ENCODE results near the gene TLK1.

TLK1 gene

DNA sequence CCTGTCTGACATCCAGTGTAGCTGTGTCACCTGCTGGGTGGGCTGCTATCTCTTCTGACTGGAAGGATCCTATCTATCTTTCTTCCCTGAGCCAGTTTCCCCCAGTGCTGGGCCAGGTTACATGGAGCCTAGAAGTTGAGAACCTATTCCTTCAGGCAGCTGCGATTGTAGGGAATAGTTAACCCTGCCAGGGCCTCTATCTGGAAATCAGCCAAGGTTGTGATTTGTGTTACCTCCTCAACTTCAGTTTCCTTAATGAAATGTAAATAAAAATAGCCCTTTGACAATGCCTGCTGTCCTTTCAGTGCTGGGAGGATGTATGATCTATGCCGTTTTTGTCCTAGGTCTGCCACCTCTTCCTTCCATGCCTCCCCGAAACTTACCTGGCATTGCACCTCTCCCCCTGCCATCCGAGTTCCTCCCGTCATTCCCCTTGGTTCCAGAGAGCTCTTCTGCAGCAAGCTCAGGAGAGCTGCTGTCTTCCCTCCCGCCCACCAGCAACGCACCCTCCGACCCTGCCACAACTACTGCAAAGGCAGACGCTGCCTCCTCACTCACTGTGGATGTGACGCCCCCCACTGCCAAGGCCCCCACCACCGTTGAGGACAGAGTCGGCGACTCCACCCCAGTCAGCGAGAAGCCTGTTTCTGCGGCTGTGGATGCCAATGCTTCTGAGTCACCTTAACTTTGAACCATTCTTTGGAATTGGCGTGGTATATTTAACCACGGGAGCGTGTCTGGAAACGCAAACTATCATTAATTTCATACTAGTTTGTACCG, 195.1 kb downstream of the TLK1 start:
- no peak for DNase-seq (ENCODE audit: low read depth)

DNA sequence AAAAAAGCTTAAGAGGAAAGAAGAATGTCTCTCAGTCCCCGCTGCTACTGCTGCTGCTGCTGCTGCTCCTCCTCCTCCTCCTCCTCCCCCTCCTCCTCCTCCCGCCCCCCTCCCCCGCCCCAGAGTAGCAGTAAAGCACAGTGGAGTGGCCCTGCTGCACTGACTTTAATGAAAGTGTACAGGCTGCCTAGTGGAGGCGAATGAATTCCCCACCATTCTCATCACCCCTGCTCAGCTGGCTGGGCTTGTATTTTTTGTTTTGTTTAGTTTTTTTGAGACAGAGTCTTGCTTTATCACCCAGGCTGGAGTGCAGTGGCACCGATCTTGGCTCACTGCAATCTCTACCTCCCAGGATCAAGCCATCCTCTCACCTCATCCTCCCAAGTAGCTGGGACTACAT, 197.3 kb downstream of the TLK1 start:
- no peak for DNase-seq (ENCODE audit: low read depth)

DNA sequence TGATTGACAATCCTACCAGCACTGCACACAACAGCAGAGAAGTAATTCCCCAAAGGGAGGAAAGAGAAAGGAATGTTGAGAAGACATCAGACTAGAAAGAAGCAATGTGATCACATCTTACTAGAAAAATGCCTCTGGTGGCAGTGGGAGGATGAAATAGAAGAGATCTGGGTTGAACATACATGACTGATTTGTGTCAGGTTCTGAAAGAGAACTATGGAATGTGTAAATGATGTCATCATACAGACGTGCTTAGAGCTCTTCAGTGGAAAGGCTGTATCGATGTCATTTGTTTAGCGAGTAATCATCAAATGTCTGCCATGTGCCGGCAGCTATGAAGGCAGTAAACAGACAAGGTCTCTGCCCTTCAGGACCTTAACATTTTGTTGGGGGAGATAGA, 206.8 kb downstream of the TLK1 start:
- no peak for DNase-seq (ENCODE audit: low read depth)

DNA sequence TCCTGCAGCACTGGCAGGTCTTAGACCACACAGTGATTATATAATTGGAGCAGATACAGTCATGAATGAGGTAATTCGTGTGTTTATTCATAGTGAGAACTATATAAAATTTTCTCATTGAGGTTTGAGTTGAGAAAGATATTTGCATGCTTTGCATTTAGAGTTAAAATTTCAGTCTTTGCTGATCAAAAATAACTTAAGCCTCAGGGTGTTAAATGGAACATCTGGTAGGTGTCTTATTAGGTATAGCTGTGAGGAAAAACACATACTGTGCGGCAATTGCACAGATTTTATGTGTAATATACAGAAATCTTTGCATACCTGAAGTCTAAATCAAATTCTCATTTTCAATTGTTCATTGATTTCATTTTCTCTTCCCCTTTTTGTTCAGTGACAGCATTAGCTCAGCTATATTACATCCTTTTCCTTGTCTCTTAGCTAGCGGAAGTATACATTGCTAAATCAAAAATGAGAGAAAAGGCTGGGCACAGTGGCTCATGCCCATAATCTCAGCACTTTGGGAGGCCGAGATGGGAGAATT, 210.4 kb downstream of the TLK1 start:
- DNase-seq (ENCODE audit: low read depth) = no peak

DNA sequence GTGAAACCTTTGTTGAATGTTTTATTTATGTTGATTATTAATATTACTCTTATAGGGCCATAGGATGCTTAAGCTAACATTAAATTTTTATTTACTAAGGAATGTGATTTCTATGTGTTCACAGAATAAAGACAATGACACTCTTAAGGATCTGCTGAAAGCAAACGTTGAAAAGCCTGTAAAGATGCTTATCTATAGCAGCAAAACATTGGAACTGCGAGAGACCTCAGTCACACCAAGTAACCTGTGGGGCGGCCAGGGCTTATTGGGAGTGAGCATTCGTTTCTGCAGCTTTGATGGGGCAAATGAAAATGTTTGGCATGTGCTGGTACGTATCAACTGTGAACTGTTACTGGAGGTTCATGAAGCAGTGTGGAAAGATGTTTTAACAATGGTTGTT, 211.3 kb downstream of the TLK1 start:
- no peak for DNase-seq (ENCODE audit: low read depth)

DNA sequence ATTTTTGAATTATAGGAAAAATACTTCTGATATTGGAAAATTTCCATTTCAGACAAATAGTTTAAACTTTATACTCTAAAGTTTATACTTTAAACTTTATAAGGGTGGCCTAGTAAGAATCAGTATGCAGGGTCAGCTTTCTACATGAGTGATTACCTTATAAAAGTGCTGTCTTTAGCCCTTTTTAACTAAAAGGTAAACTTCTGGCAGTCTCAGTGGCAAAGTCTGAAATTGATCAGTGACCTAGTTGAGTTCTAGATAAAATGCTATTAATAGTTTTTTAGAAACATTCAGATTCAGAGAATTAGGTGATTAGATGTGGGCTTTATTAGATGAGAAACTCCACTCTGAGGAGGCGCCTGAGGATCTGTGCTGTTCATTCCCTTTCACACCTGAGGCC, 216.1 kb downstream of the TLK1 start:
- DNase-seq (ENCODE audit: low read depth) = no peak

- DNase-seq (ENCODE audit: low read depth) = no peak
These were observed 217.1 kb downstream of the TLK1 start for GRCh38 chr2:170943596-170943995.

GRCh38 chr2:170943041-170943440, 217.7 kb downstream of the TLK1 start:
- DNase-seq (ENCODE audit: low read depth) = no peak

DNA sequence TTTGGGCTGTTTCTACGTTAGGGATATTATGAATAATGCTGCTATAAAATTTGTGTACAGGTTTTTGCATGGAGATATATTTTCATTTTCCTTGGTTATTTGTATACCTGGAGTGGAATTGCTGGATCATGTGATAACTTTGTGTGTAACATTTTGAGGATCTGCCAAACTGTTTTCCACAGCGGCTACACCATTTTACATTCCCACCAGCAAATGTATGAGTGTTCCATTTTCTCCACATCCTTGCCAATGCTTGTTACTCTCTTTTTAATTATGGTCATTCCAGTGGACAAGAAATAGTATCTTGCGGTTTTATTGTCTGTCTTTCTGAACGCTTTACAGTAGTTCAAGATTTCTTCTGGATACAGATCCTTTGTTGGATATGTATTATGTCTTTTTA, 218.1 kb downstream of the TLK1 start:
- DNase-seq (ENCODE audit: low read depth) = no peak
